NOMO-1 (cell line): ENCODE measurements around the gene ARL6IP4.

Experiments used
- DNase-seq, 2 experiments: peaks; one replicate each; lab custom pipeline; 2025; ENCODE audit not compliant: unreplicated experiment in 2 of 2; lab: John Stamatoyannopoulos, UW

ARL6IP4 gene

GRCh38 chr12:122977655-122978392, 2.7 kb upstream of the ARL6IP4 start:
- DNase-seq = no peak

- DNase-seq = no peak
Measured at GRCh38 chr12:122978507-122978955, 1.9 kb upstream of the ARL6IP4 start.

GRCh38 chr12:122979001-122979907, 1.2 kb upstream of the ARL6IP4 start:
- no peak for DNase-seq

- no peak for DNase-seq
Measured at GRCh38 chr12:122979908-122980182, 636 bp upstream of the ARL6IP4 start.

- no peak for DNase-seq
Measured at GRCh38 chr12:122981036-122981471, 573 bp downstream of the ARL6IP4 start.

GRCh38 chr12:122981587-122982476, 1.4 kb downstream of the ARL6IP4 start:
- DNase-seq = peak in 1 of 2 experiments; percentile 8

- no peak for DNase-seq
Measured at GRCh38 chr12:122982477-122982815, 2.0 kb downstream of the ARL6IP4 start.

GRCh38 chr12:122982963-122983788, 2.7 kb downstream of the ARL6IP4 start:
- DNase-seq = no peak

GRCh38 chr12:122983789-122984515, 3.5 kb downstream of the ARL6IP4 start:
- peak; percentile 16 to 22 for DNase-seq

- DNase-seq = no peak
Measured at GRCh38 chr12:122984612-122985337, 4.3 kb downstream of the ARL6IP4 start.

- no peak for DNase-seq
Measured at GRCh38 chr12:122985338-122986257, 5.1 kb downstream of the ARL6IP4 start.

- no peak for DNase-seq
Measured at GRCh38 chr12:122986258-122986871, 5.9 kb downstream of the ARL6IP4 start.

- DNase-seq = no peak
Measured at GRCh38 chr12:122987086-122987951, 6.8 kb downstream of the ARL6IP4 start.

GRCh38 chr12:122988036-122988435, 7.6 kb downstream of the ARL6IP4 start:
- DNase-seq = no peak

- no peak for DNase-seq
Measured at GRCh38 chr12:122988612-122989212, 8.2 kb downstream of the ARL6IP4 start.

GRCh38 chr12:122989225-122989839, 8.9 kb downstream of the ARL6IP4 start:
- no peak for DNase-seq
